H9 (cell line): Measurements from ENCODE around the gene GATA6. TPM values are rescaled to one million over a fixed set of nuclear protein-coding genes. Genes with fewer than 3 reads are reported as not detected.

Experiments
- DNase-seq: peaks from one replicate; pipeline ENCODE4 v3.0.0-alpha.2; 2017
- H2AFZ ChIP-seq: one replicate; pipeline ENCODE4 v1.6.1; 2013; ENCODE audit warnings: mild to moderate bottlenecking, low read length, control low read depth, moderate library complexity
- H2AK5ac ChIP-seq: 2 replicates; pipeline ENCODE4 v1.6.1; 2013; ENCODE audit warnings: low read length, control low read depth, mixed read lengths; ENCODE audit not compliant: insufficient read length
- H2BK120ac ChIP-seq: one replicate; pipeline ENCODE4 v1.6.1; 2013; ENCODE audit warnings: low read depth, mild to moderate bottlenecking, low read length, control low read depth, inconsistent platforms; ENCODE audit not compliant: poor library complexity, severe bottlenecking
- H2BK12ac ChIP-seq: 2 replicates; pipeline ENCODE4 v1.6.1; 2013; ENCODE audit warnings: low read length, control low read depth, mixed read lengths, low read depth; ENCODE audit not compliant: insufficient read length
- H2BK15ac ChIP-seq: 2 replicates; pipeline ENCODE4 v1.6.1; 2013; ENCODE audit warnings: low read depth, low read length, control low read depth
- H2BK20ac ChIP-seq: one replicate; pipeline ENCODE4 v1.6.1; 2013; ENCODE audit warnings: low read depth, mild to moderate bottlenecking, low read length, control low read depth, inconsistent platforms; ENCODE audit not compliant: poor library complexity, severe bottlenecking
- H2BK5ac ChIP-seq: 2 replicates; pipeline ENCODE4 v1.6.1; 2013; ENCODE audit warnings: low read length, control low read depth, mixed read lengths; ENCODE audit not compliant: insufficient read length
- H3K14ac ChIP-seq: 2 replicates; pipeline ENCODE4 v1.6.1; 2013; ENCODE audit warnings: low read length, control low read depth; ENCODE audit not compliant: insufficient read depth
- H3K18ac ChIP-seq: 2 replicates; pipeline ENCODE4 v1.6.1; 2013; ENCODE audit warnings: low read depth, mild to moderate bottlenecking, mixed read lengths, low read length, control low read depth; ENCODE audit not compliant: insufficient read length
- H3K23ac ChIP-seq: 2 replicates; pipeline ENCODE4 v1.6.1; 2013; ENCODE audit warnings: low read length, control low read depth, mixed read lengths, low read depth; ENCODE audit not compliant: insufficient read length
- H3K23me2 ChIP-seq: 2 replicates; pipeline ENCODE4 v1.6.1; 2013; ENCODE audit warnings: low read depth, mild to moderate bottlenecking, mixed read lengths, low read length, control low read depth; ENCODE audit not compliant: insufficient read length, poor library complexity, severe bottlenecking
- H3K27ac ChIP-seq: 2 replicates; pipeline ENCODE4 v1.5.1; 2013; ENCODE audit warnings: low read length, control low read depth, mixed read lengths, low read depth; ENCODE audit not compliant: insufficient read length
- H3K27me3 ChIP-seq: 2 replicates; pipeline ENCODE4 v1.6.1; 2013; ENCODE audit warnings: low read length, control low read depth, inconsistent platforms; ENCODE audit not compliant: insufficient read depth
- H3K4ac ChIP-seq: 2 replicates; pipeline ENCODE4 v1.6.1; 2013; ENCODE audit warnings: low read depth, mild to moderate bottlenecking, control low read depth, inconsistent platforms, low read length, moderate library complexity
- H3K4me1 ChIP-seq: 2 replicates; pipeline ENCODE4 v1.6.1; 2013; ENCODE audit warnings: low read length, control low read depth, inconsistent platforms; ENCODE audit not compliant: insufficient read depth
- H3K4me2 ChIP-seq: 2 replicates; pipeline ENCODE4 v1.6.1; 2013; ENCODE audit warnings: low read length, control low read depth, mixed read lengths; ENCODE audit not compliant: insufficient read length, insufficient read depth
- H3K56ac ChIP-seq: 2 replicates; pipeline ENCODE4 v1.6.1; 2013; ENCODE audit warnings: low read depth, mild to moderate bottlenecking, mixed read lengths, low read length, control low read depth; ENCODE audit not compliant: insufficient read length
- H3K79me1 ChIP-seq: 2 replicates; pipeline ENCODE4 v1.6.1; 2013; ENCODE audit warnings: low read depth, mild to moderate bottlenecking, moderate library complexity, low read length, control low read depth, inconsistent platforms; ENCODE audit not compliant: insufficient read depth, poor library complexity, severe bottlenecking
- H3K79me2 ChIP-seq: 2 replicates; pipeline ENCODE4 v1.6.1; 2013; ENCODE audit warnings: low read length, control low read depth, inconsistent platforms; ENCODE audit not compliant: insufficient read depth
- H3K9ac ChIP-seq: 2 replicates; pipeline ENCODE4 v1.6.1; 2013; ENCODE audit warnings: low read length, control low read depth, mixed read lengths; ENCODE audit not compliant: insufficient read length; ENCODE audit errors: extremely low read depth
- H3K9me3 ChIP-seq: one replicate; pipeline ENCODE4 v1.6.1; 2013; ENCODE audit warnings: low read depth, low read length, inconsistent platforms; ENCODE audit not compliant: control insufficient read depth
- H3T11ph ChIP-seq: one replicate; pipeline ENCODE4 v1.6.1; 2013; ENCODE audit warnings: mild to moderate bottlenecking, low read length, control low read depth, inconsistent platforms
- H4K20me1 ChIP-seq: one replicate; pipeline ENCODE4 v1.6.1; 2013; ENCODE audit not compliant: control insufficient read depth, insufficient read length, insufficient read depth
- H4K5ac ChIP-seq: 2 replicates; pipeline ENCODE4 v1.6.1; 2013; ENCODE audit warnings: low read depth, mild to moderate bottlenecking, mixed read lengths, low read length, control low read depth; ENCODE audit not compliant: insufficient read length
- H4K8ac ChIP-seq: replicated peaks from 2 replicates; pipeline ENCODE4 v1.6.1; 2013; ENCODE audit warnings: low read length, control low read depth, mixed read lengths, low read depth; ENCODE audit not compliant: insufficient read length
- H4K91ac ChIP-seq: 2 replicates; pipeline ENCODE4 v1.6.1; 2013; ENCODE audit warnings: low read depth, mild to moderate bottlenecking, moderate library complexity, mixed read lengths, low read length, control low read depth; ENCODE audit not compliant: insufficient read length
- H3K27ac Mint-ChIP-seq, 3 experiments: 2 replicates in 2 of 3; 3 replicates in 1 of 3; pipeline ENCODE4 v1.8.0; 2020 to 2021; ENCODE audit warnings: mixed read lengths in 3 of 3, mild to moderate bottlenecking in 1 of 3, moderate library complexity in 1 of 3
- H3K27me3 Mint-ChIP-seq: 2 replicates; pipeline ENCODE4 v1.8.0; 2021; ENCODE audit warnings: low read depth, mild to moderate bottlenecking, moderate library complexity, mixed read lengths
- H3K36me3 Mint-ChIP-seq, 3 experiments: 2 replicates in 2 of 3; 3 replicates in 1 of 3; pipeline ENCODE4 v1.8.0; 2020 to 2021; ENCODE audit warnings: low read depth in 3 of 3, mixed read lengths in 3 of 3; ENCODE audit not compliant: insufficient read depth in 1 of 3
- H3K4me1 Mint-ChIP-seq, 2 experiments: 2 replicates each; pipeline ENCODE4 v1.8.0; 2020; ENCODE audit warnings: mixed read lengths in 2 of 2
- H3K4me3 Mint-ChIP-seq, 2 experiments: 2 replicates in 1 of 2; 3 replicates in 1 of 2; pipeline ENCODE4 v1.8.0; 2020 to 2021; ENCODE audit warnings: mild to moderate bottlenecking in 2 of 2, mixed read lengths in 2 of 2, moderate library complexity in 1 of 2
- H3K9me3 Mint-ChIP-seq, 2 experiments: 2 replicates in 1 of 2; 3 replicates in 1 of 2; pipeline ENCODE4 v1.8.0; 2020; ENCODE audit warnings: mild to moderate bottlenecking in 2 of 2, mixed read lengths in 2 of 2, moderate library complexity in 1 of 2
- WGBS: extraction: QIAGEN DNeasy Blood & Tissue Kit; methylation state at CpG from one replicate; pipeline ENCODE4 v1.1.7; 2013; ENCODE audit warnings: missing lambda C conversion rate, low lambda C conversion rate, mixed read lengths; ENCODE audit not compliant: insufficient read length; ENCODE audit errors: extremely low coverage; 5-methylcytosine and 5-hydroxymethylcytosine counted together
- long read RNA-seq: library from polyadenylated mRNA; unstranded; transcript quantifications from one replicate; pipeline ENCODE4 v2.0.0, GENCODE V29; 2020
- total RNA-seq: library from RNA; stranded (reverse); gene quantifications from 2 replicates; pipeline ENCODE4 v1.2.1, GENCODE V29; 2021
- TF ChIP-seq, protein P1 (sequence below): fragments of 200-600 bp; sonication (generic); conservative IDR thresholded peaks from 3 replicates; pipeline ENCODE4 v1.8.0; 2021; ENCODE audit warnings: antibody characterized with exemption, mild to moderate bottlenecking

GATA6 gene
- total RNA-seq, result 0.04 TPM in 1 of 2 replicates, not detected in the other
- long read RNA-seq, result 0 reads

DNA sequence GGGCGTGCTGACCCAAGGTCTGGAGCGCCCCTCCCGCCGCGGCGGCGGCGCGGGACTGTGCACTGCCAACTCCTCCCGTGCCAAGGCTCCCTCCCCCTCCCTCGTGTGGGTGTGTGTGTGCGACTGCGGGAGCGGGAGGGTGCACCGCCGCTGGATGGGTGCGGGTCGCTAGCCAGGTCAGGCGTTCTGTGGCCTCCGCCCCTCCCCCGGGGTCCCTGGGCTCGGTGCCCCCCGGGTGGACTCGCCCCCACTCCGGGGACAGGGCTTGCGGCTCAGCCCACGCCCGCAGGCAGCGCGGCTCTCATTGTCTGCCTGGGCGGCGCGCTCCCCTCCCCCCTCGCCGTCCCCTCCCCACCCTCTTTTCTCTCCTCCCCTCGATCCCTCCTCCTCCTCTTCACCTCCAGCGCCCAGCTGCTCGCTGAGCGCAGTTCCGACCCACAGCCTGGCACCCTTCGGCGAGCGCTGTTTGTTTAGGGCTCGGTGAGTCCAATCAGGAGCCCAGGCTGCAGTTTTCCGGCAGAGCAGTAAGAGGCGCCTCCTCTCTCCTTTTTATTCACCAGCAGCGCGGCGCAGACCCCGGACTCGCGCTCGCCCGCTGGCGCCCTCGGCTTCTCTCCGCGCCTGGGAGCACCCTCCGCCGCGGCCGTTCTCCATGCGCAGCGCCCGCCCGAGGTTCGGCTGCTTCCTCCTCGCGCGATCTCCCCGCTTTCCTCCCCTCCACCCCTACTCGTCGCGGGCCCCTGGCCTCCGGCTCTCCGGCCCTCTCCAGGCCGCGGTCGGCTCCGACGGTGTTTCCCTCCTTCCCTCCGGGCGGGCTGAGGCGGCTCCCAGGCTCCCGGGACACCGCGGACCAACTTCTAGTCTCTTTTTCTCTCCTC, at the start of gene GATA6:
Gene GATA6, plus strand, starts transcription at position 579 of the 878 bp plus-strand sequence. CDS start 1,556 bp downstream, outside the sequence.
- peaks cover 94% of the 10 kb centered on the region for H3K27me3 Mint-ChIP-seq

More for the DNA sequence above, at the start of gene GATA6:
- Histone ChIP-seq H2BK120ac (no peak within 1 kb of the TSS), H2BK12ac (no peak within 1 kb of the TSS), H3T11ph (no peak within 1 kb of the TSS), H3K79me2 (no peaks in the 10 kb centered on the region), H4K5ac (no peak within 1 kb of the TSS), H3K27ac (no peak within 1 kb of the TSS), H3K4ac (no peak within 1 kb of the TSS), H2BK15ac (no peak within 1 kb of the TSS), H3K27me3 (peaks cover 88% of the 10 kb centered on the region), H3K23me2 (peaks cover 35% of the 10 kb centered on the region), H2AFZ (no peak within 1 kb of the TSS), H3K56ac (no peak within 1 kb of the TSS), H3K23ac (no peak within 1 kb of the TSS), H3K9ac (no peak within 1 kb of the TSS), H4K8ac (no peak within 1 kb of the TSS), H4K91ac (no peak within 1 kb of the TSS), H3K9me3 (no peaks in the 10 kb centered on the region), H3K79me1 (no peaks in the 10 kb centered on the region), H3K18ac (no peak within 1 kb of the TSS), H3K14ac (peak within 1 kb of the TSS; percentile 39), H2BK20ac (no peak within 1 kb of the TSS), H2BK5ac (no peak within 1 kb of the TSS), H3K4me2 (peak within 1 kb of the TSS; percentile 61), H3K4me1 (0 out of 2 replicates have a peak, but pooled peaks cover 2% of the 10 kb centered on the region), H2AK5ac (no peak within 1 kb of the TSS), H4K20me1 (no peaks in the 10 kb centered on the region)
- peak; percentile 90 for DNase-seq
- no CpG with 5 or more reads among the region's 87 CpGs for WGBS
- Mint-ChIP-seq H3K9me3 (peaks cover 4 to 10% of the 10 kb centered on the region in 2 experiments; a peak in 3 of 5 replicates), H3K27ac (no peak within 1 kb of the TSS), H3K36me3 (no peaks in the 10 kb centered on the region; a peak in 1 of 7 replicates), H3K4me1 (peaks cover 31 to 39% of the 10 kb centered on the region in 2 experiments), H3K4me3 (peak within 1 kb of the TSS; percentile 64 to 87)
- TF ChIP-seq, protein P1, sequence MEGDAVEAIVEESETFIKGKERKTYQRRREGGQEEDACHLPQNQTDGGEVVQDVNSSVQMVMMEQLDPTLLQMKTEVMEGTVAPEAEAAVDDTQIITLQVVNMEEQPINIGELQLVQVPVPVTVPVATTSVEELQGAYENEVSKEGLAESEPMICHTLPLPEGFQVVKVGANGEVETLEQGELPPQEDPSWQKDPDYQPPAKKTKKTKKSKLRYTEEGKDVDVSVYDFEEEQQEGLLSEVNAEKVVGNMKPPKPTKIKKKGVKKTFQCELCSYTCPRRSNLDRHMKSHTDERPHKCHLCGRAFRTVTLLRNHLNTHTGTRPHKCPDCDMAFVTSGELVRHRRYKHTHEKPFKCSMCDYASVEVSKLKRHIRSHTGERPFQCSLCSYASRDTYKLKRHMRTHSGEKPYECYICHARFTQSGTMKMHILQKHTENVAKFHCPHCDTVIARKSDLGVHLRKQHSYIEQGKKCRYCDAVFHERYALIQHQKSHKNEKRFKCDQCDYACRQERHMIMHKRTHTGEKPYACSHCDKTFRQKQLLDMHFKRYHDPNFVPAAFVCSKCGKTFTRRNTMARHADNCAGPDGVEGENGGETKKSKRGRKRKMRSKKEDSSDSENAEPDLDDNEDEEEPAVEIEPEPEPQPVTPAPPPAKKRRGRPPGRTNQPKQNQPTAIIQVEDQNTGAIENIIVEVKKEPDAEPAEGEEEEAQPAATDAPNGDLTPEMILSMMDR, result peak; percentile 34; the same call in 2 of the 3 replicates
